Astrocyte of the spinal cord (primary cell): ENCODE measurements around the gene ABCC11.

Experiments used
- DNase-seq: peaks from one replicate; pipeline ENCODE4 v3.0.0; 2011; ENCODE audit warnings: low read depth, low spot score
- H3K4me3 ChIP-seq: 2 replicates; pipeline ENCODE4 v1.5.1; 2011; ENCODE audit warnings: low read depth, mild to moderate bottlenecking, low read length, moderate library complexity
- CTCF ChIP-seq: IDR thresholded peaks from 2 replicates; pipeline ENCODE4 v1.5.1; 2012; ENCODE audit warnings: low read depth, mild to moderate bottlenecking, low read length, inconsistent platforms
- in situ Hi-C: cut with HindIII; loops from 2 replicates; pipeline ENCODE4 v1.10.0; 2017; ENCODE audit warnings: low sequenced_read_pairs

ABCC11 gene

DNA sequence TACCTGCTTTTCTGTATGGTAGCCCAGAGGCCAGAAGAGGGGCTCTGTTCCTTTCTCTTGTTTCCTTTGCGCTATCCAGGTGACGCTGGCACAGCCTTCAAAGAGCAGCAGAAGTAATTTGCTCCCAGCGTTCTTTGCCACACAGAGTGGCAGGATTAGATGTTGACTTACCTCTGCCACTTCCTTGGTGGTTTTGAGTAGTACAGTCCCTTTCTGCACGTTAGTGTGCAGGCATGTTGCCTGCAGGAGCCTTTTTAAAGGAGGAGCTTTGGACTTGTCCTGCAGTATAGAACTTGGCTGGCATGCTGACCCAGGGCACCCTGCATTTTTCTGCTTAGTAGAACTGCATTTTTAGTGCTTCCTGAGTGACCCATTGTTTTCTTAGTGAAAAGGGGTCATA, at the start of gene ABCC11:
TSS of gene ABCC11 (minus strand) at position 229 of the 400 bp plus-strand sequence. CDS start 15,618 bp downstream, outside the sequence.
- DNase-seq = no peak
- H3K4me3 ChIP-seq = no peak within 1 kb of the TSS
- no peak for TF ChIP-seq CTCF
- in situ Hi-C loops = no loop called here

- no peak overlapping the region for H3K4me3 ChIP-seq
- no peak for TF ChIP-seq CTCF
- DNase-seq = no peak
- in situ Hi-C loops = no loop called here
These were observed 48.3 kb upstream of the ABCC11 start for GRCh38 chr16:48295488-48296281.

DNA sequence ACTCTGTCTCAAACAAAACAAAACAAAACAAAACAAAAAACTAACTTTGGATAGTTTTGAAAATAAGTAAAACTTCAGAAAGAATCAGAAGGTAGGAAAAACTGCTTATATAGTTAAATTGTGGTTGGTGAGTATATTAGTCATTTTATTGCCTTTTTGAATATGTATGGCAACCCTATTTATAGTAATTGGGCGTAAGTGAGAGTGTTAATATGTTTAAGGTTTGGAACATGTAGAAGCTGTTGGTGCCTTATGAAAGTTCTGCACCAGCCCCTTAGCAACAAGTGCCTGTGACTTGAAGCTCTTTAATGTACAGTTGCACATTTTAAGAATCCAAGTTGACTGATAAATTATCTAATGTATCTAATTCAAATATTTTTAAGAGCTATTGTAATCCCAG, 47.4 kb upstream of the ABCC11 start:
- in situ Hi-C loops = no loop called here
- no peak for DNase-seq
- no peak overlapping the region for H3K4me3 ChIP-seq

GRCh38 chr16:48292452-48292851, 45.1 kb upstream of the ABCC11 start:
- TF ChIP-seq CTCF = no peak
- in situ Hi-C loops = no loop called here
- DNase-seq = no peak
- H3K4me3 ChIP-seq = no peak overlapping the region

More for the DNA sequence above, 47.4 kb upstream of the ABCC11 start:
- TF ChIP-seq CTCF = no peak

DNA sequence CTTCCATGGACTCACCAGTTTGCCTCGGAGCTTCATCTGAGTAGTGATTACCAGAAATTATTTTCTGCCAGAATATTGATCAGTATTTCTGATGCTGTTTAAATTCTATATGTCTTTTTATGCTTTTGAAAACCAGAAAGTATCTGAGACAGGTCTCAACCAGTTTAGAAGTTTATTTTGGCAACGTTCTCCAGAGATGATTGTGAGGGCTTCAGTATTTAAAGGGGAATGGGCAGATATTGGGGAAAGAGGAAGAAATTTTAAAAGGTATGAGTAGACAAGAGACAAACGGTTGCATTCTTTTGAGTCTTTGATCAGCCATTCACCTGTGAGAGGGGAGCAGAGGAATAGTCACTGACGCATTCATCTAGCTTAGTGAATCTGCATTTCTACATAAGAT, 44.4 kb upstream of the ABCC11 start:
- H3K4me3 ChIP-seq = no peak overlapping the region
- DNase-seq = no peak
- no peak for TF ChIP-seq CTCF
- in situ Hi-C loops = no loop called here

GRCh38 chr16:48291303-48291702, 44.0 kb upstream of the ABCC11 start:
- TF ChIP-seq CTCF = no peak
- H3K4me3 ChIP-seq = no peak overlapping the region
- DNase-seq = no peak
- in situ Hi-C loops = no loop called here
